Measurements from ENCODE around the gene CDH22.

The CDH22 gene

GRCh38 chr20:46343975-46344357 lies 35.7 kb upstream of the CDH22 start:
- DNase-seq (ENCODE audit: extremely low spot score, insufficient read length, low read depth): no peak
- FAIRE-seq: no peak

GRCh38 chr20:46343348-46343974 lies 35.2 kb upstream of the CDH22 start:
- DNase-seq (ENCODE audit: extremely low spot score, insufficient read length, low read depth) (no peak), FAIRE-seq (no peak)

- DNase-seq (ENCODE audit: extremely low spot score, insufficient read length, low read depth) (no peak), FAIRE-seq (no peak)
Observed at GRCh38 chr20:46342451-46343347, 34.4 kb upstream of the CDH22 start.

GRCh38 chr20:46342010-46342378 lies 33.7 kb upstream of the CDH22 start:
- DNase-seq (ENCODE audit: extremely low spot score, insufficient read length, low read depth) (no peak), FAIRE-seq (no peak)

GRCh38 chr20:46341074-46342009 lies 33.0 kb upstream of the CDH22 start:
- no peak for FAIRE-seq

GRCh38 chr20:46339037-46339436 lies 30.7 kb upstream of the CDH22 start:
- DNase-seq (ENCODE audit: extremely low spot score, insufficient read length, low read depth) (no peak), FAIRE-seq (no peak)

More at GRCh38 chr20:46341074-46342009, 33.0 kb upstream of the CDH22 start:
- no peak for DNase-seq (ENCODE audit: extremely low spot score, insufficient read length, low read depth)

- DNase-seq (ENCODE audit: extremely low spot score, insufficient read length, low read depth) (no peak), FAIRE-seq (no peak)
Observed at GRCh38 chr20:46336735-46337134, 28.4 kb upstream of the CDH22 start.

GRCh38 chr20:46334303-46334904 lies 26.1 kb upstream of the CDH22 start:
- DNase-seq (ENCODE audit: extremely low spot score, insufficient read length, low read depth): no peak
- no peak for FAIRE-seq

GRCh38 chr20:46333161-46333991 lies 25.1 kb upstream of the CDH22 start:
- FAIRE-seq: no peak

GRCh38 chr20:46332373-46333160 lies 24.3 kb upstream of the CDH22 start:
- DNase-seq (ENCODE audit: extremely low spot score, insufficient read length, low read depth) (no peak), FAIRE-seq (no peak)

More at GRCh38 chr20:46333161-46333991, 25.1 kb upstream of the CDH22 start:
- DNase-seq (ENCODE audit: extremely low spot score, insufficient read length, low read depth): no peak

- no peak for DNase-seq (ENCODE audit: extremely low spot score, insufficient read length, low read depth)
- no peak for FAIRE-seq
Observed at GRCh38 chr20:46331611-46332361, 23.5 kb upstream of the CDH22 start.

- DNase-seq (ENCODE audit: extremely low spot score, insufficient read length, low read depth) (no peak), FAIRE-seq (no peak)
Observed at GRCh38 chr20:46330831-46331371, 22.6 kb upstream of the CDH22 start.

- no peak for DNase-seq (ENCODE audit: extremely low spot score, insufficient read length, low read depth)
- no peak for FAIRE-seq
Observed at GRCh38 chr20:46330072-46330763, 21.9 kb upstream of the CDH22 start.

- DNase-seq (ENCODE audit: extremely low spot score, insufficient read length, low read depth) (no peak), FAIRE-seq (no peak)
Observed at GRCh38 chr20:46328200-46328882, 20.0 kb upstream of the CDH22 start.

- FAIRE-seq (no peak), DNase-seq (ENCODE audit: extremely low spot score, insufficient read length, low read depth) (no peak)
Observed at GRCh38 chr20:46327557-46327956, 19.3 kb upstream of the CDH22 start.

GRCh38 chr20:46325789-46326188 lies 17.5 kb upstream of the CDH22 start:
- DNase-seq (ENCODE audit: extremely low spot score, insufficient read length, low read depth) (no peak), FAIRE-seq (no peak)
